ENCODE measurements around the gene BICD1.
"Not testable (repeated sequence)": the region's sequence is repeated elsewhere in the genome, so short reads cannot be mapped to it uniquely, and the experiment has no call there.

Gene BICD1

GRCh38 chr12:32146074-32146873 is 39.6 kb downstream of the BICD1 start:
- DNase-seq, result no peak

- DNase-seq, result no peak
These were observed 41.7 kb downstream of the BICD1 start for GRCh38 chr12:32148372-32148771.

GRCh38 chr12:32149489-32149888 is 42.8 kb downstream of the BICD1 start:
- no peak for DNase-seq

- DNase-seq, result peak; percentile 25
These were observed 44.4 kb downstream of the BICD1 start for GRCh38 chr12:32151086-32151485.

GRCh38 chr12:32151552-32151951 is 44.9 kb downstream of the BICD1 start:
- no peak for DNase-seq

GRCh38 chr12:32155041-32155440 is 48.4 kb downstream of the BICD1 start:
- peak; percentile 94 for DNase-seq

- DNase-seq, result peak; percentile 54
These were observed 49.4 kb downstream of the BICD1 start for GRCh38 chr12:32155961-32156529.

- DNase-seq, result no peak
These were observed 51.9 kb downstream of the BICD1 start for GRCh38 chr12:32158525-32158924.

- DNase-seq, result no peak
These were observed 52.7 kb downstream of the BICD1 start for GRCh38 chr12:32159381-32159780.

- DNase-seq, result no peak
These were observed 53.3 kb downstream of the BICD1 start for GRCh38 chr12:32159925-32160324.

GRCh38 chr12:32161058-32161457 is 54.4 kb downstream of the BICD1 start:
- no peak for DNase-seq

- DNase-seq, result no peak
These were observed 56.9 kb downstream of the BICD1 start for GRCh38 chr12:32163596-32163995.

GRCh38 chr12:32166510-32166909 is 59.9 kb downstream of the BICD1 start:
- no peak for DNase-seq

- DNase-seq, result no peak
These were observed 63.9 kb downstream of the BICD1 start for GRCh38 chr12:32170437-32170998.

- DNase-seq, result no peak
These were observed 64.6 kb downstream of the BICD1 start for GRCh38 chr12:32171211-32171610.

- DNase-seq, result no peak
These were observed 70.0 kb downstream of the BICD1 start for GRCh38 chr12:32176606-32177005.

- DNase-seq, result no peak
These were observed 71.8 kb downstream of the BICD1 start for GRCh38 chr12:32178341-32179010.

- no peak for DNase-seq
These were observed 72.4 kb downstream of the BICD1 start for GRCh38 chr12:32179011-32179395.

- peak; percentile 86 for DNase-seq
These were observed 75.0 kb downstream of the BICD1 start for GRCh38 chr12:32181498-32182175.

- DNase-seq, result no peak
These were observed 77.0 kb downstream of the BICD1 start for GRCh38 chr12:32183650-32184049.

- not testable (repeated sequence) for DNase-seq
These were observed 80.5 kb downstream of the BICD1 start for GRCh38 chr12:32187127-32187526.

- DNase-seq, result no peak
These were observed 84.8 kb downstream of the BICD1 start for GRCh38 chr12:32191445-32191844.

Measured in NCI-H1694 (cell line).